Stomach (tissue), 4 donors: Measurements from ENCODE around the gene NEBL.

Experiments
- CTCF ChIP-seq, 7 experiments: fragments of 450-650 bp in 4 of 7; fragments of 200-600 bp in 3 of 7; sonication (generic) in 3 of 7; IDR thresholded peaks; one replicate each; pipeline ENCODE4 v1.5.1; 2016 to 2019; ENCODE audit warnings: antibody characterized with exemption in 7 of 7, control low read depth in 2 of 7, mild to moderate bottlenecking in 1 of 7
- EP300 ChIP-seq: sonication (generic); formaldehyde crosslinking; IDR thresholded peaks from one replicate; pipeline ENCODE4 v1.6.1; 2017; ENCODE audit warnings: antibody characterized with exemption
- POLR2A ChIP-seq, 4 donors: fragments of 450-650 bp; IDR thresholded peaks; one replicate each; pipeline ENCODE4 v1.6.1; 2016; ENCODE audit warnings: antibody characterized with exemption in 4 of 4, control low read depth in 2 of 4, mild to moderate bottlenecking in 1 of 4, moderate library complexity in 1 of 4
- POLR2AphosphoS5 ChIP-seq, 3 donors: sonication (generic); formaldehyde crosslinking; IDR thresholded peaks; one replicate each; pipeline ENCODE4 v1.6.1; 2016; ENCODE audit warnings: antibody characterized with exemption in 3 of 3

GRCh38 chr10:20817646-20818045, 79.5 kb downstream of the NEBL start:
- TF ChIP-seq CTCF (IDR thresholded peaks at IDR 0.05) (no peak), POLR2A (IDR thresholded peaks at IDR 0.05) (no peak), EP300 (no peak), POLR2AphosphoS5 (IDR thresholded peaks at IDR 0.05) (no peak)
